ENCODE results near the gene UCK2. TPM values are rescaled to one million over a fixed set of nuclear protein-coding genes. Genes with fewer than 3 reads are reported as not detected.

UCK2 gene
- total and polyA plus RNA-seq, 9 of the 15 experiments (the other 6 are each of a cell fraction or from before 2014, with no cell fraction given): 71.6 to 145 (median 95.8) TPM

- TF ChIP-seq ZNF592 (IDR thresholded peaks at IDR 0.05): no peak
- TF ChIP-seq TEAD2 (tag; IDR thresholded peaks at IDR 0.05): no peak
- TF ChIP-seq NFRKB (IDR thresholded peaks at IDR 0.05; ENCODE audit: low read depth): no peak
- TF ChIP-seq ZNF124 (CRISPR knock-in tag; IDR thresholded peaks at IDR 0.05): no peak
- TF ChIP-seq ZMIZ1 (IDR thresholded peaks at IDR 0.05; ENCODE audit: low read depth in 2 of 2, low read length in 2 of 2): no peak
- no peak; the same call in 1 of the 2 replicates for TF ChIP-seq CBFA2T2 (conservative IDR thresholded peaks at IDR 0.05)
- peak; percentile 74; the same call in 1 of the 2 replicates for TF ChIP-seq SPI1 (IDR thresholded peaks at IDR 0.05; ENCODE audit: borderline replicate concordance, low read depth, low read length)
- TF ChIP-seq TCF3 (CRISPR knock-in tag; IDR thresholded peaks at IDR 0.05): no peak
- no peak for TF ChIP-seq CREB3L1 (IDR thresholded peaks at IDR 0.05; ENCODE audit: borderline replicate concordance, low read depth)
- no peak for TF ChIP-seq ZBTB12 (CRISPR knock-in tag; IDR thresholded peaks at IDR 0.05)
- TF ChIP-seq PTBP1 (IDR thresholded peaks at IDR 0.05; ENCODE audit: low read depth, low read length): no peak
- TF ChIP-seq ZNF668 (CRISPR knock-in tag; IDR thresholded peaks at IDR 0.05): no peak
- no peak for TF ChIP-seq NR4A1 (CRISPR knock-in tag; IDR thresholded peaks at IDR 0.05)
- 0 out of 2 replicates have a peak, but pooled peaks have one; percentile 65 for TF ChIP-seq NR4A1 (tag; IDR thresholded peaks at IDR 0.05)
- TF ChIP-seq KAT8 (IDR thresholded peaks at IDR 0.05; ENCODE audit: low read depth): no peak
- TF ChIP-seq TEAD1 (CRISPR knock-in tag; IDR thresholded peaks at IDR 0.05): no peak
- TF ChIP-seq IFI16 (CRISPR knock-in tag; IDR thresholded peaks at IDR 0.05): no peak
- no peak for TF ChIP-seq POLR2AphosphoS2 (IDR thresholded peaks at IDR 0.05; ENCODE audit: low read length)
- TF ChIP-seq SMAD3 (CRISPR knock-in tag; conservative IDR thresholded peaks at IDR 0.05): no peak
Measured at GRCh38 chr1:165857046-165857801, 29.8 kb downstream of the UCK2 start (continued).

Measured in K562 (cell line).